GM21717 (cell line): ENCODE measurements around the gene RBM26.
"Not testable (repeated sequence)": the region's sequence is repeated elsewhere in the genome, so short reads cannot be mapped to it uniquely, and the experiment has no call there.

Source experiments
- ATAC-seq: cut with Tn5 transposase; IDR thresholded peaks from one replicate; pipeline ENCODE4 v1.9.1; 2021; ENCODE audit warnings: mild to moderate bottlenecking, moderate library complexity; ENCODE audit not compliant: unreplicated experiment

RBM26 gene

DNA sequence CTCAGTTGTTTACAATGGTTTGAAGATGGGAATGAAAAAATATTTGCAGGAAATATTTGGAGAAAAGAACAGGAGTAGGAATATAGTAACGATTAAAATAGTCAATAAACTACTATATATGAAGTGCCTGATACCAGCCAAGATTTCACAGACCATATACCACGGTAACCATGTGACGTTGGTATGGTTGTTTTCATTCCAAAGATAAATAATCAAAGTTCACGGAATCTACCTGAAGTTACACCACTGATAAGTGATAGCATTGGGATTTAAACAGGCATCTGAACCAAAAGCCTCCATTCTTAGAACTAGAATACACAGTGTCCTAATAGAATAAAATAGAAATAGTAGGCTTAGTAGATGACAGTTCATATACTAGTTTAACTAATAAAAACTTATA is 123.5 kb downstream of the RBM26 start:
- no peak for ATAC-seq

DNA sequence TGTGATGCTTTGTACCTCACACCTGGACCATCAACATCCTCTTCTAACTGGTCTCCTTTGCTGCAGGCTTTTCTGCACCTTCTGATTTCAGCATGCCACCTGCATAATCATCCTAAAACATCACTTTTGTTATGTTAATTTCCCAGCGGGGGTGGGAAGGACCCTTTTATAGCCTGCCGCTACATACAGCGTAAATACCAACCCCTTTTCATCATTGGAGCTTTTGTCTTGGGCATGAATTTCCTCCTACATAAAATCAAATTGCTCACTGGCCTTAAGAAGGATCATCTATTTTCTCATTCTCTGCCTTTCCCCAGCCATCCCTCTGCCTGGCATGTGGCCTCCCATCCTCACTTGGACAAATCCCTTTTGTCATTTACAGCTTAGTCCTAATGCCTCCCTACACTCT is 124.7 kb downstream of the RBM26 start:
- ATAC-seq, result no peak

DNA sequence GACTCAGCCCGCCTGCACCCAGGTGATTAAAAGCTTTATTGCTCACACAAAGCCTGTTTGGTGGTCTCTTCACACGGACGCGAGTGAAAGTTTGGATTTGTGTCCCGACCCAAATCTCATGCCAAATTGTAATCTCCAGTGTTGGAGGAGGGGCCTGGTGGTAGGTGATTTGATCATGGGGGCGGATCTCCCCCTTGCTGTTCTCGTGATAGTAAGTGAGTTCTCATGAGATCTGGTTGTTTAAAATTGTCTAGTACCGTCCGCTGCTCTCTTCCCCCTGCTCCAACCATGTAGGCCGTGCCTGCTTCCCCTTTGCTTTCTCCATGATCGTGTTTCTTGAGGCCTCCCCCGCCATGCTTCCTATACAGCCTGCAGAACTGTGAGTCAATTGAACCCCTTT is 126.3 kb downstream of the RBM26 start:
- not testable (repeated sequence) for ATAC-seq

DNA sequence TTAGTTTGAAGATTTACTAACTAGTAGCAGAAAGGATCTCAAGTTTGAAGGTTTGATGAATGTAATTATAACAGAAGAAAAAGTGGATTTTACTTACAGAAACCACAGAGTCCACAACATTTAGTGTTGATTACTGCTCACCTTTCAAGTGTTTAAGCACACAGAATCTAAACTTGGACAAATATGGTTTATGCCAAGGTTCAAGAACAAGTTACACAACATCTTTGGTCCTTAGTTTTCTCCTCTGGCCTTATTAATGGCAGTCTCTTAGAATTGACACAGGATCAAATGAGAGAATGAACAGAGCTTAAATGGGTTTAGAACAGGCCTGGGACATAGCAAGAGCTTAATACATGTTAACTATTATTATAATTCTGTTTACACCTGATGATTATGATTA is 133.0 kb downstream of the RBM26 start:
- no peak for ATAC-seq

DNA sequence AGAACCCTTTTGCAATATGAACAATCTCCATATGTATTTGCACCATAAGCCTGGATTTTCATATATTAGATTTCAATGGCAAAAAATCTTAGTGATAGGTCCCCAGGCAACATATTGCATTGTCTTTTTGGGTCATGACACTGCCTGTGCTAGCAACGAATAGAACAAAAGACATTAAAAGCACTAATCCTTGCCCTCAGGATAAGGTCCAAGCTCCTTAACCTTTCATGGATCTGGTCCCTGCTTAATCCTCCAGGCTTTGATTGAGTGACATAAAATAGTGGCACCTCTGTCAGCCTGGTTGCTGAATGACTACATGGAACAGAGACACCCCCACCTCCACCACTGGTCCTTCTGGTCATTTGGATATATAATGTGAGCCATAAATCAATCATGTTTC is 134.4 kb downstream of the RBM26 start:
- ATAC-seq, result no peak

DNA sequence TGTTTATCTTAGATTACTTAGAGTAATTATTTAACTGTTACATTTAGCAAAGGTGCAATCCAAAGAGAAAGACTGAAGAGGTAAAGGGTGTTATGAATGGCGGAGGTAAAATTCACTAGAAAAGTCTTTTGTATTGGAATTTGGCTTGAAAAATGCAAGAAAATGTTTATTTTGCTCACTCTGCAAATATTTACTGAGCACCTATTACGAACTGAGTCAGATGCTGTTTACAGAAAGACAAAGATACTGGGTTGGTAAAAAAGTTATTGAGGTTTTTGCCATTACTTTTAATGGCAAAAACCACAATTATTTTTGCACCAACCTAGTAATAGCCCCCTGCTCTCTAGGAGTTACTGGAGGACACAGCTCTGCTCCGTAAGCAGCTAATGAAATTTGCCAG is 135.2 kb downstream of the RBM26 start:
- no peak for ATAC-seq
